AG10803 (cell line): ENCODE results near the gene MASP2.

ENCODE experiments used
- DNase-seq: peaks from one replicate; pipeline ENCODE4 v3.0.0; 2010; ENCODE audit warnings: low read depth
- H3K4me3 ChIP-seq: 2 replicates; pipeline ENCODE4 v1.5.1; 2011; ENCODE audit warnings: mild to moderate bottlenecking, low read length, control low read depth
- CTCF ChIP-seq: conservative IDR thresholded peaks from 2 replicates; pipeline ENCODE4 v1.5.1; 2011; ENCODE audit warnings: mild to moderate bottlenecking, low read length, control low read depth, inconsistent platforms

The MASP2 gene

GRCh38 chr1:10986525-10986890 is 60.5 kb downstream of the MASP2 start:
- H3K4me3 ChIP-seq = no peak overlapping the region
- no peak for DNase-seq
- no peak for TF ChIP-seq CTCF

- TF ChIP-seq CTCF = no peak
- peak overlapping the region; percentile 41; the same call in 1 of the 2 replicates for H3K4me3 ChIP-seq
- peak; percentile 85 for DNase-seq
Measured at GRCh38 chr1:10980841-10981727, 66.0 kb downstream of the MASP2 start.

- DNase-seq = peak; percentile 93
- peak overlapping the region; percentile 41 for H3K4me3 ChIP-seq
- TF ChIP-seq CTCF = peak; percentile 39
Measured at GRCh38 chr1:10980094-10980577, 66.9 kb downstream of the MASP2 start.

GRCh38 chr1:10979483-10979920 is 67.5 kb downstream of the MASP2 start:
- H3K4me3 ChIP-seq = no peak overlapping the region
- TF ChIP-seq CTCF = no peak
- DNase-seq = peak; percentile 53

GRCh38 chr1:10978719-10979118 is 68.3 kb downstream of the MASP2 start:
- H3K4me3 ChIP-seq = no peak overlapping the region
- no peak for TF ChIP-seq CTCF
- no peak for DNase-seq
